UCSD-AML1 (cell line): ENCODE results near the gene WDR77.

Experiments used
- DNase-seq: peaks from one replicate; lab custom pipeline; 2025; ENCODE audit not compliant: unreplicated experiment; lab: John Stamatoyannopoulos, UW

WDR77 gene

DNA sequence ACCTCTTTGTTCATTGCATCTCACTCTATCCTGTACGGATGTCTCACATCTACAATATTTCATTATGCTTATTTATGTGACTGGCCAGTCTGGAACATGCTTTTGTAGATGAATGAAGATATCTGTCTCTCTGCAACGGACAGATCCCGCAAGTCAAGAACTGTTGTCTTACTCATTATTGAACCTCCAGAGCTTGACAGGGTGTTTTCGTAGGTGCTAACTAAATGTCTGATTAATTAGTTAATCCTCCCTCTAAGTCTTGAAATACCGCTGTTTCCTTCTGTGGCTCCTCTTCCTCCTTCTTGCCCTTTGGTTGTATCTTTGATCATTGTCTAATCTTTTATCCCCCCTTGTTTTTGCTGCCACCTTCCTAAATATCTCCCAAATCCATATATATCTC lies 21.5 kb upstream of the WDR77 start:
- no peak for DNase-seq

DNA sequence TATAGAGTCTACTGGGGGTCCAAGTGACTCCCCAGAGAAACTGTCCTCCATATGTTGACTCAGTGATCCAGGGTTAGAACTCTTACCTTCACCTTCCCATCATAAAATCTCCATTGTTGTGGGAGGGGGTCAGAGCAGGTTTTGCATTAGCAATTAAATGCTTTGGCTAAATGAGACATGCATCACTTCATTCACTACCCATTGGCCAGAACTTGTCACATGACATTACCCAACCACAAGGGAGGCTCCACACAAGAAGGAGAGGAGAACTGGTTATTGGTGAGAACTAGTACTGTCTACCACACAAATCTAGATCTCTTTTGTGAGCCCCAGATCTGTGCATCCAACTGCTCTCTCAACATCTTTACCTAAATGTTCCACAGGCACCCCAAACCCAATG lies 20.5 kb upstream of the WDR77 start:
- DNase-seq, result no peak

DNA sequence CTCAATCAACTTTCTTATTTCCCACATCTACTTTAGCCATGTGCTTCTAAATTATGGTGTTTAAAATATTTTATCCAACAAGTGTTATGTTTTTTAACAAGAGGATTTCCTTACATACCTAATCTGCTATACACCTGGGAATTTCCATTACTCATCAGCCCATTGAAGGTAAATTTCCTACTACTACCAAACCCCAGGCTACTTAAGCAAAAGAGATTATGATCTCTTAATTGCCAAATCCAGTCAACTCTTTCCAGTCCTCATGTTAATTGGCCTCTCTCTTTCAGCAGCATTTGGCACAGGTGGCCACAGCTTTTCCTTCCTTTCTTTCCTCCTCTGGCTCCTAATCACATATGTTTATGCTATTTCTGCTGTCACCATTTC lies 19.7 kb upstream of the WDR77 start:
- no peak for DNase-seq

DNA sequence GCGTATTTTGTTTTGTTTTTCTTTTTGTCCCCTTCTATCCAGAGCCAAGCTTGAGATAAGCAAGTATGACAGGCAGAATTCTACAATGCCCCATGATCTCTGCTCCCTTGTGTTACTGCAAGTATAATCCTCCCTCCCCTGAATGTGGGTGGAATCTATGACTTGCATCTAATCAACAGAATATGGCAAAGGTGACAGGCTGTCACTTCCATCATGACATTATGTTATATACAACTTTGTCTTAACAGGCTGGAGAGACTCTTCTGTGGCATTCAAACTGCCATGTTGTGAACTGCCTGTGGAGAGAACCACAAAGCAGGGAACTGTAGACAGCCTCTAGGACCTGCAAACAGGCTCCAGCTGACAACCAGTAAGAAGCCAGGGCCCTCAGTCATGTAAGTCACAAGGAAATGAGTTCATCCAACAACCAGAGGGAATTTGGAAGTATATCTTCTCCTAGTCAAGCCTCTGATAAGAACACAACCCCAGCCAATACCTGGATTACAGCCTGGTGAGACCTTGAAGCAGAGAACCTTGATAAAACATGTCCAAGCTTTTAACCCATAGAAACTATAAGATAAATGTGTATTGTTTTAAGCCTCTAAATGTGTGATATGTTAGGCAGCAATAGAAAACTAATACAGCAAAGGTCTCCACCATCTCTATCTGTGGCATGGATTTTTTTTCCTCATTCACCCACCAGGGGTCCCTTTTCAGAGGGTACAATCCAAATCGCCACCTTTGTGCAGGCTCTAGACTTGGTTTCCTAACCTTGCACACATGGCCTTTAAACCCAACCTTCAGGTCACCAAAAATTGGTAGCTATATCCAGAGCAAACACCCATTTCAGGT lies 19.0 kb upstream of the WDR77 start:
- no peak for DNase-seq

DNA sequence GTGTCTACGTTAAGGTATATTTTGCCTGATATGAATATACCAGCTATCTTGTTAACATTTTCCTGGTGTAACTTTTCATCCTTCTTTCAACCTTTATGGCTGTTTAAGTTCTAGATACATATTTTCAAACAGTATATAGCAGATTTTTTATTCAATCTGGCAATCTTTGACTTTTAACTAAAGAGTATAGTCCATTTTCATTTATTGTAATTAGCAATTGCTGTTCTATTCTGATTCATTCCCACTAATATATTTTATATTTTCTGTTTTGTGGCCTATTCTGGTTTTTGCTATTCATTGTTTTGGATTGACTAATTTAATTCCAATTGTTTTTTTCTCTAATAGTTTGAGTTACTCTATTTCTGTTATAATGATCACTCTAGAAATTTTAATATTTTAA lies 17.4 kb upstream of the WDR77 start:
- DNase-seq, result no peak

DNA sequence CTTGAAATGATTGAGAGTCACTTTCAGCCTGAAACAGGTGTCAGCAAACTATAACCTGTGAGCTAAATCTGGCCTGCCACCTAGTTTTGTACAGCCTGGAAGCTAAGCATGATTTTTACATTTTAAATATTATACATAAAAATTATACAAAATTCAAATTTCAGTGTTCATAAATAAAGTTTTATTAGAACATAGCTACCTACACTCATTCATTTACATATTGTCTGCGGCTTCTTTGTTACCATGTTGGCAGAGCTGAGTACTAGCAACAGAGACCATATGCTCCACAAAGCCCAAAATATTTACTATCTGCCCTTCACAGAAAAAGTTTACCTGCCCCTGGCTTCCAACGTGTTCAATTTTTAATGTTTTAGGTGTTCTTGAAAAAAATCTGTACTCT lies 16.7 kb upstream of the WDR77 start:
- no peak for DNase-seq

DNA sequence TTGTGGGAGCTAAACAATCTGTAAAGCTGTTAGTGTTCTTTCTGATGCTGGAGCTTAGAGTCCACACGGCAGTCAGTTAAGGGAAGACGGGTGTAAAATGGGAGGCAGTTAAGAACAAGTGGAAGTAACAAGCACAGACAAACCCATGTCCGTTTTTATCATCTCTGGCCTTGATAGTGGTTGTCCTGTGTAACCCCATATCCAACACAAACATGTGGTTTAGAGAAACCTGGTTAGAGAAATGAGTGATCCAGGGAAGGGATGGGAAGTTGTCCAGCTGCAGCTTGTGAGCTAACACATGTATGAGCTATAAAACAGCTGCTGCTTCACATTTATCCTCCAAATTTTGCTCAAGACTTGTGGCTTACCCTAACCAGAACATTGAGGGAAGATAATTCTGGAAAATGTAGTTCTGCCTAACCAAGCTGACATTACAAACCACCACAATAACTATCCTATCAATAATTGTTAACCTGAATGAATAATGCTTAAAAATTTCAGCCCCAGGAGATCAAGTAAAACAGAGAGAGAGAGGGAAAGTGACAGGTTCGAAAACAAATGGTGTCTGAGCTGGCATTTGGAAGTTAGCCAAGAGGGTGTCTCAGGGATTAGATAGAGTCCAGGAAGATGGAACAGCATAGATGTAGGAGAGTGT lies 14.1 kb upstream of the WDR77 start:
- no peak for DNase-seq

DNA sequence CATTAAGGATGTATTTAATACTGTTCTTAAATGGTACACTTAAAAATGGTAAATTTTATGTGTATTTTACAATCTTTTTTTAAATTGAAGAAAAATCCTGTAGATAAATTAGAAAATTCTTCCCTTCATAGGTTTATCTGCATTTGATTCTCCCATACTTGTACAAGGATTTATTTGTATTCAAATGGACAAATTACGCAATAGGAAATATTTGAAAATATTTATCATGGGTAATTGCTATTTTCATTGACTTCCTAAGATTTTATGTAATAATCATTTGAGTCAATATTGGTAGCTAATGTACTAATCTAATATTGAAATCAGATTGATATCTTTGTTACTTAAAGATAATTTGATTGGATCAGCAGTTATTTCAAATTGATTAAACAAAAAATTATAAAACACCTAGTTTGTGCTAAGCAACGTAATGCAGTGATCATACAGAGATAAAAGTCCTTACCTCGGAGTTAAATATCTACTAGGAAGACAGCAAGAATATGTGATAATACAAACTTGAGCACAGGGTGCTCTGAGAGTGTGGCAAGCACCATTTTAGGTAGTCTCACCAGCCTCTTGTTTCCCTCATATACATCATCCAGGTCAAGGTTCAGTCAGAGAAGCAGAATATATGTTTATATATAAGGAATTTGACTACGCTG lies 13.4 kb upstream of the WDR77 start:
- no peak for DNase-seq

DNA sequence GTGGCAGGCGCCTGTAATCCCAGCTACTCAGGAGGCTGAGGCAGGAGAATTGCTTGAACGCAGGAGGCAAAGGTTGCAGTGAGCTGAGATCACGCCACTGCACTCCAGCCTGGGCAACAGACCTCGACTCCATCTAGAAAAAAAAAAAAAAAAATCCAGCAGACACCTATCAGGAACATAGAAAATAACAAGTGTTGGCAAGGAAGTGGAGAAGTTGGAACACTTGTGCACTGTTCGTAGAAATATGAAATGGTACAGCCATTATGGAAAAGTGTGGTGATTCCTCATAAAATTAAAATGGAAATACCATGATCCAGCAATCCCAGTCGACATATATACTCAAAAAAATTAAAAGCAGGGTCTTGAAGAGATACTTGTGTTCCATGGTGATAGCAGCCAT lies 12.7 kb upstream of the WDR77 start:
- DNase-seq, result no peak

DNA sequence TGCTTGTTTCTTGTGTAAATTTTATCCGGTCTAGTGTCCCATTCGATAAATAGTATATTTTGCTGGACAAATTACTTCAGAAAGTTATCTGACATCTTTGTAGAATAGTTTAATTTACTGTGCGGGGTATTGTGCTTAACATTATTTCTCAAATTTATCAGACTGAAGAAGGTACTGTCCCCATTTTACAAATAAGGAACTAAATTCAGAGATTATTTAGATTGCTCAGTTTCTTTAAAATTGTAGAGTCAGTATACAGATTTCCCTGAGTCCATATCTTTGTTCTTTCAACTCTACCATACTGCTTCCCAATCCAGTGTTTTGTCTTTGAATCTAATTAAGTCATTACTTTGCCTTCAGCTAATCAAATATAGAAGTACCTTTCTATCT lies 6.6 kb upstream of the WDR77 start:
- no peak for DNase-seq

DNA sequence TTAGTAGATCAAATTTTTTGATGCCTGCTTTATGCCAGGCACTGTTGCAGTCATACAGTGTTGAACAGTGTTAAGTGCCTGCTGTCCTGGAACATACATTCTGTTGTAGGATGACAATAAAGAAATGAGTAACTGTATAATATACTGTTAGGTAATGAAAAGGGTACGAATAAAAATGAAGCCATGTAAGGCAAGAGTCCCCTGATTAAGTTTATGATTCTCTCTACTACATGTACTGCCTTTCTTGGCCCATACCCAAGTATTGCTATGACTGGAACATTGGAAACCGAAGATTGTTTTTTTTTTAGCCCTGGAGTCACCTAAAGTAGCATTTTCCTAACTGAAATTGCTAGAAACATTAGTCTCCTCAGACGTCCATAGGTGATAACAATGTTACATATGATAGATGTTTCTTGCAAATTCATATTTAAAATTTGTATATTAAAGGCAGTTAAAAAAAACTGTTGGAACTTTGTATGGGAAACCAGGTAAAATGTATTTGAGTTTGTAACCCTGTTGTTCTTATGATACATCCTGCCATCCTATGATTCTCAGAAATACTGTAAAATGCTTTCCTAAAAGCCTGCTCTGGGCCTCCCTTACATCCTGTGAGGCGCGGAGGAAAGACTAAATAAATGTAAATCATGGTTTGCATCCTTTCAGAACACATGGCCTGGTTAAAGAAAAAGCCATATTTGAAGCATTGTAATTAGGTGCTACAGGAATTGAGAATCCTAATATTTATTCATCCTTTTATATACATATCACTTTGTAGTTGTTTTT lies 6.0 kb upstream of the WDR77 start:
- DNase-seq, result no peak

DNA sequence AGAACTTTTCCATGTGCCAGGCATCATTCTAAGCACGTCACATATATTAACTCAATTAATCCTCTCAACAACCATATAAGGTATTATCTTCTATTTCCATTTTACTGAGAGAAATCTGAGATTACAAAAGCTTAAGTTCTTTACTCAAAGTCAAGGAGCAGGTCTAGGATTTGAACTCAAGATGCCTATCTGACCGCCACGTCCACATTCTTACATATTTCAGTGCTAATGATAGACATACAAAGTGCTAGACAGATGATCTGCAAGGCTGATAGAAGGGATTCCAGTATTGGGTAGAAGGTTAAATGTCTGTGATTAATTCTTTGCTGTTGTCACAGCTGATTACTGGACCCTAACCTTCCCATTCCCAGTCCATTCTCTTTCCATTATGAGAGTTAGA lies 4.7 kb upstream of the WDR77 start:
- DNase-seq, result no peak

DNA sequence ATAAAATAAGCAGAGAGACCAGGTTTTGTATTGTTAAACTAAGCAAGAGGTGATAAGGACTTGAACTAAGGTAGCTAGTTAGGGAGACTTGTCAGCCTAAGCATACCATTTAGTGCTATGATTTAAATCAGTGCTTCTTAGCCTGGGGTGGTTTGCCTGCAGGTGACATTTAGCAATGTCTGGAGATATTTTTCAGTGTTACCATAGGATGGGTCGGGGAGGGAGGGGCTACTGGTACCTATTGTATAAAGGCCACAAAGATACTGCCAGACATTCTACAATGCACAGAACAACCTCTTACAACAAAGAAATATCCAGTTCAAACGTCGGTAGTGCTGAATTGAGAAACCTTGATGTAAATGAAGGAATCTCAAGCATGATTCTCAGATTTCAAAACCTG lies 3.5 kb upstream of the WDR77 start:
- DNase-seq, result no peak

DNA sequence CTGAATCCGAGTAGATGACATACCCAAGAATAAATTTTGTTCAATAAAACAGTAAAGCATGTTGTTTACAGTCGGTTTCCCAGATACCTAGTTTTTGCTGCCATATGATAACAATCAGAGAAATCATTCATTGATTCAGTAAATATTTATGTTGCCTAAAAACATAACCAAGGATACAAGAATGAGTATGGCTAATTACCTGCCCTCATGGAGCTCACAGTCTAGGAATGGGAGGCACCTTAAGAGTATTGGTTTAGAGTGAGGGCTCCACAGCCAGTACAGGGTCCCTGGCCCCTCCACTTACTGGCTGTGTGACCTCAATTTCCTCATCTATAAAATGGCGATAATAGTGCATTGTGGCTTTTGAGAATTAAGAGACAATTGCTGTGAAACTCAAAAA lies 1.1 kb upstream of the WDR77 start:
- DNase-seq, result no peak

DNA sequence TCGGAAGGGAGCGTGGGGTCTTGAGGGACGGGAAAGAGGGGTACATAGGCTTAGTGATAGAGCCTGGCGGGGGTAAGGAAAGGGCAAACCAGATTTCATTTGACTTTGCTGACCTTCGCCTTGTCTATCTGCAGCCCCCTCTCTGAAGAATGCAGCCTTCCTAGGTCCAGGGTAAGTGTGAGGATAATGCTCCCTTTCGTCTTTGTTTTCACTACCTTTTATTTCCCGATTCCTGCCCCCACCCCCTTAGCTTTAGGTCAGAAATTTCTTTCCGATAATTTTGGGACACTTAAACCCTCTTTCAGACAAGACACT lies 604 bp upstream of the WDR77 start:
- DNase-seq, result no peak

DNA sequence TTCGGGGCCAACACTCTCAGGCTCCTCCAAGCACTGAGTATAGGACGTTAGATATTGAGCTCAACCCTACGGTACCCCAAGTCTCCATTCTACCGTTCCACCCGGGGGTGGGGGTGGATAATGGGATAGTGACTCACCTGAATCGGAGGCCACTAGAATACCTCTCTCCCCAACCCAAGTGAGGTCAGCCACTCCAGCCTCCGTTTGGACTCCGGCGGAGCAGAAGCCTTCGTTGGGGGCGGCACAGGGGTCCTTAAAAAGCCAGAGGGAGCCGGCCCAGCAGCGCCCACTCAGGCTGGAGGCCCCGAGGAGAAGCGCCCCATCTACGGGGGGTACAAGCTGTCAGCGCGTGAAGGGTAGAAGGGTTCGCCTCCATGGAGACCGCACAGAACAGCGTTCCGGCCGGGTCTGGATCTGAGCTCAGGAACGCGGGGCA lies 556 bp downstream of the WDR77 start:
- no peak for DNase-seq

DNA sequence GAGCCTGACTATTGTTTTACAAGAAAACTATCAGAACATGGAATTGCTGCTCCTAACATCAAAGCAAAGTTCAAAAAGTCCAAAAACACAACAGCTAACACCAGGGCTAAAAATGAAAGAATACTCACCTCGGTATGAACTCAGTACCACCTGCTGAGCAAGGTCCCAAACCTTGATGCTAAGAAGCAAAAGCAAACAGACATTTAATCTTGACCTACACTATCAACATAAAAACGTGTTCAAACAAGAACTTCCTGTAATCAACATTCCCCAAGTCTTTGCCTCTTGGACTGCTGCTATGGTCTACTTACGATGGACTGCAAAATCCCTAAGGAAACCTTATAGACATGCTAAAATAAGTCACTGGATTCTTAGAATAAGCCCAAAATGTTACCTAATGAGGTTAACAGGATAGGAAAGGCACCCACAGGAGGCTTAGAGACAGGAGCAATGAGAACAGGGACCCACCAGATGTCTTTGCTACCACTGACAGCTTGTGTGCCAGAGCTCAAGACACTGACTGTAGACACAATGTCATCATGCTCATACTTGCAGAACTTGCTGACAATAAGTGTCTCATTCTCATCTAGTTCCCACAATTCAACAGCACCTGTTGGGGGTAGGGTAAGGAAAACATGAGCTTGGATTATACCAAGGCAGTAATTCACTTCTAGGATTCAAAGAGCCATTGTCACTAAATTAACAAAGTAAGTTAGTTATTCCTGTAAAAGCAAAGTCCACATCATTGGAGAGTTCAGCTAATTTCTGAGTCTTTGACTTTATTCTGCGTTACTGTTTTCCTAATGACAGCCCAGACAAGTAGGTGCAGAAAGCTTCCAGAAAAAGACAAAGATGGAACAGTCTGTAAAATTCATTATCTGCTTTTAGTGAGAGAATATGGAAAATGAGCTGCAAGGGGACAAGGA lies 1.8 kb downstream of the WDR77 start:
- DNase-seq, result no peak

DNA sequence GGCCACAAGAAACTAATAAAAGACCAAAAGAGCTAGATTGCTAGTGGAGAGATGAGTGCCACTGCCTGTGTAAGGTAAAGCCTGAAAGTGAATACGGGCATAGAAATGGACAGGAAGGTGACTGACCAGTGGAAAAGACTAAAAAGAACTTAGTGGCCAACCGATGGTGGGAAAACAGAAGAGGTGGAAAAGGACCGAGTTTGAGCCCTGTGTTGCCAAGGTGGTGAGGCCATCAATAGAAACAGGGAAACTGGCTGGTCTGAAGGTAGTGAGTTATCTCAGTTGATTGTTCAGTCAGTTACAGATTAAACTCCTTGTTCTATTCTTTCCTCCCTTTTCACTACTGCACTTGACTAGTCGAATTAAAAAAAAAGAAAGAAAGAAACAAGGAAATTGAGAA lies 2.5 kb downstream of the WDR77 start:
- DNase-seq, result no peak

DNA sequence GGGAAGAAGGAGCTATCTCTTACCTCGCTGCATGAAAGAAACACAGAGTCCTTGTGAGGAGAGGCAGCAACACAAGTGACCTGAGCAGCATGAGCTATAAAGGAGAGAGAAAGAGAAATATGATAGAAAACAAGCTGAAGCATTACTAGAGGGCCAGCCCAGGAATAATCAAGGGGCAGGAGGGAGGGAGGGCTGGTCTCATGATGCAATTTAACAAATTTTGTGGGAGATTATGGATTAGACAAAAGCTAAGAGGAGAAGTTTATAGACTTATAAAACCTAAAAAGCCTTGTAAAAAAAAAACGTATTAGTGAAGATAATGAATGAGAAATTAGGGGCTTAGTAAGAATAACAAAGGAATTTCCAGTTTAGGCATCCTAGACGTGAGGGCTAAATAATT lies 5.0 kb downstream of the WDR77 start:
- no peak for DNase-seq

DNA sequence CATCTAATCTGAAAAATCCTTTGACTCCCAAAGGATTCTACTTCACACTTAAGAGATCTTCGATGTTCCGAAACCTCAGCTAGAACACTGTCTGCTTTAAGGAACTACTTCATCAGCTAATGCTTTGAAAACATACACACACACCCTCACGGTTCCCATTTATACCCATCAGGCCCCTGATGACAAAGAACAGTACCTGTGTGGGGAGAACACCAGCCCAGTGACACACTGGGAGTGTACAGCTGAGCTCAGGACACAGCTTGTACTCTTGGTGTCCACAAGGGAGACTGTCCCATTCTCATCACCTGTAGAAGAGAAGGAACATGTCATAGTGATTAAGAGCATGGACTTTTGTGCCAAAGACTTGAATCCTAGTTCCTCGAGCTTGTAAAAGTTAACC lies 6.6 kb downstream of the WDR77 start:
- DNase-seq, result no peak
